GM19043 (cell line): ENCODE results near the gene ATG9A.
"Not testable (repeated sequence)": the region's sequence is repeated elsewhere in the genome, so short reads cannot be mapped to it uniquely, and the experiment has no call there.

Experiments used
- ATAC-seq: cut with Tn5 transposase; IDR thresholded peaks from one replicate; pipeline ENCODE4 v1.9.1; 2021; ENCODE audit warnings: low read depth; ENCODE audit not compliant: unreplicated experiment

Gene ATG9A

DNA sequence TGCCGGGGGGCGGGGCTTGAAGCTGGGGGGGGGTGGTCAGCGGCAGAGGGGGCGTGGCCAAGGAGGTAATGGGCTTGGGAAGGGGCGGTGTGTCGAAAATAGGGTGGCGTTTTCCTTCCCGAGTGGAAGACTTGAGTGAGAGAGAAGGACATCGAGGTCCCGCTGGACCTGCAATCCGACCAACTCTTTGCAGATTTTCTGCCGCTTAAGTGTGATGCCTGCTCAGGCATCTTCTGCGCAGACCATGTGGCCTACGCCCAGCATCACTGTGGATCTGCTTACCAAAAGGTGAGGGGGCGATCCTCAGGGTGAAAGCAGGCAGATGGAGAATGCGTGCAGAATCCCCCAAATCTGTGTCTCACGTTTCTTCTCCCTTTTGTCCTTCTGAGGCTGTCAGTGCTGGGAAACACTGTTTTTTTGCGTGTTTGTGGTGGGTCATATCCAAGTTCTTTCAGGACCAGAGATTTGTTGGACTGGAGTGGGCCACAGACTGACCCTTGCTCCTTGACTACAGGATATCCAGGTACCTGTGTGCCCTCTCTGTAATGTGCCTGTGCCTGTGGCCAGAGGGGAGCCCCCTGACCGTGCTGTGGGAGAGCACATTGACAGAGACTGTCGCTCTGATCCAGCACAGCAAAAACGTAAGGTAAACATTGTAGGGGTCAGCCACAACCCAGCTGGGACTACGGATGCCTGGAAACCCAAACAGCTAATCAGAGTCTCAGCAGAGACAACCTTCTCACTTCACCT is 22.1 kb downstream of the ATG9A start:
- ATAC-seq = no peak

DNA sequence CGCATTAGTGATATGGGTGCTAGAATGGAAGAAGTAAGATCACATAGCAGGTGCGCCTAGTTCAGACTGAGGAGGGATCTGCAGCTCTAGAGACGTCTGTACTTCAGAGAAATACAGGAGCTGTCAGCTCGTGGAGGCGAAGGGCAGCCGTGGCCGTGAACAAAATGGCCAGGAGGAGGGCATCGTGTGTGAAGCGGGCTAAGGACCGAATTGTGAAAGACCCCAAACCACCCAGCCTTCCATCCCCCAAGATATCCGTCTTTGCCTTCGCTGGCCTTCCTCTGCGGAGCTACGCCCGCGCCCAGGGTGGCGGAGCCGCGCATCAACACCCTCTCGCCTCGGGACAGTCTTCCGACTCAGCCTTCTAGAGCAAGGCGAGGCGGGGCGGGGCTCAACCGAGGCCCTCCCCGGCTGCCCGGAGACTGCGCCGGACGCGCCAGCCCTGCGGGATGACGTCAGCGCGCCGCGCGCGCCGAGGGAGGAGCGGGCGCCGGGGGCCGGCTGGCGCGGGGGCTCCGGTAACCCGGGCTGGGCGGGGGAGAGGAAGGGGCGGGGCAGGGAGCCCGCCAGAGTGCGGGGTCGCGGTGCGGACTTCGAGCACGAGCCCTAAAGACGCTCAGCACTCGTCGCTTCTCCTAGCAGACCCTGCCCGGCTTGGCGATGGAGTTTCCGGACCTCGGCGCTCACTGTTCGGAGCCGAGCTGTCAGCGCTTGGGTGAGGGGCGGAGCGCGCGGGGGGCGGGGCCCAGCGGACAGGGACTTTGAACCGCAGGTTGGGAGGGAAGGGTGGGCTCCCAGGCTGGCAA is 22.9 kb downstream of the ATG9A start, which contains the start of gene ZFAND2B:
ZFAND2B (plus strand) TSS at position 455 of the 806 bp plus-strand sequence; CDS start at position 661, 206 bp downstream.
- peak; percentile 97 for ATAC-seq

DNA sequence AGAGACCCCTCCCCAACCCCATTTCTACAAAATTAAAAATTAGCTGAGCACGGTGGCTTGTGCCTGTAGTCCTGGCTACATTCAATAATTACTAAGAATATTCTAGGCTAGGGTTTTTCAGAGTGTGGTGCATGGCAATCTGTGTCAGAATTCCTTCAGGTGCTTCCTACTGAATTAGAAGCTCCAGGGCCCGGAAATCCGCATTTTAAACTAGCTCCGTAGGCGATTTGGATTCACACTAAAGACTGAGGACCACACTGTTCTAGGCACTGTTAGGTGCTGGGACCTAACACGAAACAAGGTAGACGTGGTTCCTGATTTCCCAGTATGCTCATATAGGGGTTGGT is 23.5 kb downstream of the ATG9A start:
- no peak for ATAC-seq

DNA sequence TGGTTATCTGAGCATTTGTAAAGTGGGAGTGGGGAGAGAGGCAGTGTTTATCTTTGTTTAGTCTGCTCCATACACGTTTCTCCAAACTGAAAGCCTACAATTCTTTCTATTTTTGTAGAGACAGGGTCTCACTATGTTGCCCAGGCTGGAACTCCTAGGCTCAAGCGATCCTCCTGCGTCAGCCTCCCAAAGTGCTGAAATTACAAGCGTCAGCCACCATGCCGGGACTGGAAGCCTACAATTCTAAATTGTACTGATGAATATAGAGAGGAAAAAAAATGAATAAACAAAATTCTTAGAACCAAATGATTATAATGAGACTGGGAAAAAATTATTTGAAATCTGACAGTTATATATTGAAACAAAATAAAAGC is 24.3 kb downstream of the ATG9A start:
- ATAC-seq = no peak

DNA sequence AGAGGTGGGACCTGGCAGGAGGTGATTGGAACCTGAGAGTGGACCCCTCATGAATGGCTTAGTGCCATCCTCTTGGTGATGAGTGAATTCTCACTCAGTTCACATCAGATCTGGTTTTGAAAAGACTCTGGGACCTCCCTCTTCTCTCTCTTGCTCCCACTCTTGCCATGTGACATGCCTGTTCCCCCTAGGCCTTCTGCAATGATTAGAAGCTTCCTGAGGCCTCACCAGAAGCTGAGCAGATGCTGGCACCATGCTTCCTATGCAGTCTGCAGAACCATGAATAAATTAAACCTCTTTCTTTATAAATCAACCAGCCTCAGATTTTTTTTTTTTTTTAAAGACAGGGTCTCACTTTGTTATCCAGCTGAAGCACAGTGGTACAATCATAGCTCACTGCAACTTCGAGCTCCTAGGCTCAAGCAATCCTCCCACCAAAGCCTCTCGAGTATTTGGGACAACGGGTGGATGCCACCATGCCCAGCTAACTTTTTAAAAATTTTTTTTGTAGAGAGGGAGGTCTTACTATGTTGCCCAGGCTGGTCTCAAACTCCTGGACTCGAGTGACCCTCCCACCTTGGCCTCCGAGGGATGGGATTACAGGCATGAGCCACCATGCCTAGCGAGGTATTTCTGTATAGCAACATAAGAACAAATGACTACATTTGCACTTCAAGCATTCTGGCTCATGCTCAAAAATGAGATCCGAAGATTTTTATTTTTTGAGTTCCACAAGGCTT is 24.8 kb downstream of the ATG9A start:
- no peak for ATAC-seq

DNA sequence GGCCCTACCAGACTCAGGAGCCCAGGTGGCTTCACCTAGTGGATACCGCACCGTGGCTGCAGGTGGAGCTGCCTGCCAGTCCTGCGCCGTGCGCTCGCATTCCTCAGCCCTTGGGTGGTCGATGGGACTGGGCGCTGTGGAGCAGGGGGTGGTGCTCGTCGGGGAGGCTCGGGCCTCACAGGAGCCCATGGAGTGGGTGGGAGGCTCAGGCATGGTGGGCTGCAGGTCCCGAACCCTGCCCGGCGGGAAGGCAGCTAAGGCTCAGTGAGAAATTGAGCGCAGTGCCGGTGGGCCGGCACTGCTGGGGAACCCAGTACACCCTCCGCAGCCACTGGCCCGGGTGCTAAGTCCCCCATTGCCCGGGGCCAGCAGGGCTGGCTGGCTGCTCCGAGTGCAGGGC is 28.1 kb downstream of the ATG9A start:
- not testable (repeated sequence) for ATAC-seq

DNA sequence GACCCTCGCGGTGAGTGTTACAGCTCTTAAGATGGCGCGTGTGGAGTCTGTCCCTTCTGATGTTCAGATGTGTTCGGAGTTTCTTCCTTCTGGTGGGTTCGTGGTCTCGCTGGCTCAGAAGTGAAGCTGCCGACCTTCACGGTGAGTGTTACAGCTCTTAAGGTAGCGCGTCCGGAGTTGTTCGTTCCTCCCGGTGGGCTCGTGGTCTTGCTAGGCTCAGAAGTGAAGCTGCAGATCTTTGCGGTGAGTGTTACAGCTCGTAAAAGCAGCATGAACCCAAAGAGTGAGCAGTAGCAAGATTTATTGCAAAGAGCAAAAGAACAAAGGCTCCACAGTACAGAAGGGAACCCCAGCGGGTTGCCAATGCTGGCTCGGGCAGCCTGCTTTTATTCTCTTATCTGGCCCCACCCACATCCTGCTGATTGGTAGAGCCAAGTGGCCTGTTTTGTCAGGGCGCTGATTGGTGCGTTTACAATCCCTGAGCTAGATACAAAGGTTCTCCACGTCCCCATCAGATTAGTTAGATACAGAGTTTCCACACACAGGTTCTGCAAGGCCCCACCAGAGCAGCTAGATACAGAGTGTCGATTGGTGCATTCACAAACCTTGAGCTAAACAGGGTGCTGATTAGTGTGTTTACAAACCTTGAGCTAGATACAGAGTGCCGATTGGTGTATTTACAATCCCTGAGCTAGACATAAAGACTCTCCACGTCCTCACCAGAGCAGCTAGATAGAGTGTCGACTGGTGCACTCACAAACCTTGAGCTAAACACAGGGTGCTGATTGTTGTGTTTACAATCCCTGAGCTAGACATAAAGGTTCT is 28.7 kb downstream of the ATG9A start:
- not testable (repeated sequence) for ATAC-seq

DNA sequence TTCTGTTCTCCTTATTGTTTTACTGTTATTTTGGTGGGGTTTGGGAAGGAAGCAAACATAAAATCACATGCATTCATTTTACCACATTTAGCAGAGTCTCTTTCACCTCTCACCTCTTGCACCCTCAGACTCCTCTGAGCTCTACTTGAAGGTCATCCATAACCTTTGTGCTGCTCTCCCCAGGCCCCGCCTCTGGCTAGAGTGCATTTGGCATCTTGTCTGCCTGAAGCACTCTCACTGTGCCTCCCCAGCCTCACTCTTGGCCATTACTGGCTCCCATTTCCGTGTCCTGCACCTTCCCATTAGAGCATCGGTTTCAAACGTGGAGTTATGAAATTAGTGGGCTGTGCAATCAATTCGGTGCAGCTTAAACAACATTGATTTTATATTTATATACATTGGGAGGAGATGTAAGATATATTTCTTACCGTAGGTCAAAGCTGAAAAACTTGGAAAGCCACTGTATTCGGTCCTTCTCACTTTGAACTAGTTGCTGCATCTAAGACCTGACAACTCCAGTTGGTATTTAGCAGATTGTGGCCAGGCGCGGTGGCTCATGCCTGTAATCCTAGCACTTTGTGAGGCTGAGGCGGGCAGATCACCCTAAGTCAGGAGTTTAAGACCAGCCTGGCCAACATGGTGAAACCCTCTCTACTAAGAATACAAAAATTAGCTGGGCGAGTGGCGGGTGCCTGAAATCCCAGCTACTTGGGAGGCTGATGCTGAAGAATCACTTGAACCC is 29.8 kb downstream of the ATG9A start:
- no peak for ATAC-seq

DNA sequence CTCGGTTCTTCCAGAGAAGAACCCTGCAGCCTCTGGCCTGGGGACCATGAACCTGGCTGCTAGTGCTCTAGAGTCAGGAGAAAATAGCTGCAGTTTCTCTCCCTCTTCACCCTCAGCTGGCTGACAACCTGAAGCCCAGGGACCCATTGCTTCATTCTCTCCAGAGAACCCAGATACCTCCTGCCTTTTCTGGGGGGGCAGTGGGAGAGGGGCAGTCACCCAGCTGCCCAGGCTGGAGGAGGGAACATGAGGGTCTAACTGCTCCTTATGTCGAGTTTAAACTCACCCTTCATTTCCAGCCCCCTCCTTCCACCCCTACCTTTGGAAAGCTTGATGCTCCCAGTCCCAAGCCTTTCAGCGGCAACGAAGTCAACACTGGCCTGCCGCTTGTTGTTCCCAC is 30.5 kb downstream of the ATG9A start:
- ATAC-seq = no peak

DNA sequence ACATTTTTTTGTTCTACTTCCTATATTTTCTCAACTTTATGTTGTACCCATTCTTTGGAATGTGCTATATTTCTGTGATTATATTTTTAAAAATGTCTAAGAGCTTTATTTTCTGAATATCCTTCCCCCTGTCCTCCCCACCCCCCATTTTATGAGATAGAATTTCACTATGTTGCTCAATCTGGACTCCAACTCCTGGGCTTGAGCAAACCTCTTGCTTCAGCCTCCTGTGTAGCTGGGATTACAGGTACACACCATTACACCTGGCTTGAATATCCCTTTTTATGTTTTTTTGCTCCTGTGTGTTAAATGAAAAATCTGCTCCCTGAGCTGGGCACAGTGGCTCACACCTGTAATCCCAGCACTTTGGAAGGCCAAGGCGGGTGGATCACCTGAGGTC is 32.0 kb downstream of the ATG9A start:
- ATAC-seq = no peak

DNA sequence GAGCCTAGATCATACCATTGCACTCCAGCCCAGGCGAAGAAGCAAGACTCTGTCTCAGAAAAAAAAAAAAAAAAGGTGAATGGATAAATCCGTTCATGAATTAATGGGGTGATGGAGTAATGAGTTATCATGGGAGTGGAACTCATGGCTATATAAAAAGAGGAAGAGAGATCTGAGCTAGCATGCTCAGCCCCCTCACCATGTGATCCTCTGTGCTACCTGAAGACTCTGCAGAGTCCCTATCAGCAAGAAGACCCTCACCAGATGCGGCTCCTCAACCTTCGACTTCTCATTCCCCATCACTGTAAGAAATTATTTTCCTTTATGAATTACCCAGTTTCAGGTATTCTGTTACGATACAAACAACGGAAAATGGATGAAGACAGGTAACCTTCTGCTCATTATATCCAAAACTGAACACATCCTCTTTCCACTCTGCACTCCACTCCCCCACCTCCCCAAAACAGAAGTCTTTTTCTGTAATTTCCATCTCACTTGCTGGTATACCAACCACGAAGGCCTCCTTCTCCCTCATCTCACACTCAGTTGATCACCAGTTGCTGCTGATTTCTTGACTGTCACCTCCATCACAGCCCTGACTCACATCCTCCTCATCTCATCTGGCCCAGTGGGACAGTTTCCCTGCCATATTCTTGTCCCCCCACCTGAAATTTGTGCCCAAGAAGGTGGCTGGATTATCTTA is 42.5 kb downstream of the ATG9A start:
- ATAC-seq = no peak

DNA sequence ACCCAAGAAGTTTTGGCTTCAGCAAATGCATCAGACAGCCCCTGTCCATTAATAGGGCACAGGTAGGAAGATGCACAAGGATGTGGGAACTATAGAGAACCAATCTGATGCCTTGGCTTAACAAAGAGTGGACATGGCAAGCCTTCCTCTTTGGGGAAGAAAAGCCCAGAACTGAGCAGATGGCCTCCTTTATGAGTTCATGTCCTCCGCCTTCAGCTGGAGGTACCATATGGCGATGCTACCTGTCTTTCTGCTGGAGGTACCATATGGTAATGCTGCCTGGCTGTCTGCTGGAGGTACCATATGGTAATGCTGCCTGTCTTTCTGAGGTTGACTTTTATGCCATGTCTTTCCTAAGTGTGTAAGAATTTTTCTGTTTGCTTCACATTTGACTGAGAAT is 45.3 kb downstream of the ATG9A start:
- no peak for ATAC-seq

DNA sequence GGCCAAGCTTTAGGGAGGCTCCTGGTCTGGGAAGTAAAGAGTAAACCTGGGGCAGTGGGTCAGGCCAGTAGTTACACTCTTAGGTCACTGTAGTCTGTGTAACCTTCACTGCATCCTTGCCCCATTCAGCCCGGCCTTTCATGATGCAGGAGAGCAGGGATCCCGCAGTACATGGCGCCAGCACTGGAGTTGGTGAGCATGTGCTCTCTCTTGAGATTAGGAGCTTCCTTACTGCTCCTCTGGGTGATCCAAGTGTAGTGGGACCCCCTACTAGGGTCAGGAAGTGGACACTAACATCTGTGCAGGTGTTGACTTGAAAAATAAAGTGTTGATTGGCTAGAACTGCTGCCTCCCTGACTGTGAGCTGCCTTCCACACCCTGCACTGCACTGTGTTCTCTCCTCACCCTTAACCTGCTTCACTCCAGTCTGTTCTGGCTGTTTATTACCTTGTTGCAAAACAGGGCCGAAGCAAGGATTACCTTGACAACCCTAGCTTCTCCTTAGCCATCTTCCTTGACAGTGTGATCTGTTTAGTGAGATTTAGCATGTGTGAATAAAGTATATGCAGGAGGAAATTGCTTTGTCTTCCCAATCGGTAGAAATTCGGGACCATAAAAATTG is 46.2 kb downstream of the ATG9A start:
- no peak for ATAC-seq

DNA sequence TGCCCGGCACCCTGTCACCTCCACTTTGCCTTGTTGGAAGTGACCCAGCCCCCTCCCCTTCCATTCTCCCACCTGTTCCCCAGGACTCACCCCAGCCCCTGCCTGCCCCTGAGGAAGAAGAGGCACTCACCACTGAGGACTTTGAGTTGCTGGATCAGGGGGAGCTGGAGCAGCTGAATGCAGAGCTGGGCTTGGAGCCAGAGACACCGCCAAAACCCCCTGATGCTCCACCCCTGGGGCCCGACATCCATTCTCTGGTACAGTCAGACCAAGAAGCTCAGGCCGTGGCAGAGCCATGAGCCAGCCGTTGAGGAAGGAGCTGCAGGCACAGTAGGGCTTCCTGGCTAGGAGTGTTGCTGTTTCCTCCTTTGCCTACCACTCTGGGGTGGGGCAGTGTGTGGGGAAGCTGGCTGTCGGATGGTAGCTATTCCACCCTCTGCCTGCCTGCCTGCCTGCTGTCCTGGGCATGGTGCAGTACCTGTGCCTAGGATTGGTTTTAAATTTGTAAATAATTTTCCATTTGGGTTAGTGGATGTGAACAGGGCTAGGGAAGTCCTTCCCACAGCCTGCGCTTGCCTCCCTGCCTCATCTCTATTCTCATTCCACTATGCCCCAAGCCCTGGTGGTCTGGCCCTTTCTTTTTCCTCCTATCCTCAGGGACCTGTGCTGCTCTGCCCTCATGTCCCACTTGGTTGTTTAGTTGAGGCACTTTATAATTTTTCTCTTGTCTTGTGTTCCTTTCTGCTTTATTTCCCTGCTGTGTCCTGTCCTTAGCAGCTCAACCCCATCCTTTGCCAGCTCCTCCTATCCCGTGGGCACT is 46.9 kb downstream of the ATG9A start:
- ATAC-seq = no peak

DNA sequence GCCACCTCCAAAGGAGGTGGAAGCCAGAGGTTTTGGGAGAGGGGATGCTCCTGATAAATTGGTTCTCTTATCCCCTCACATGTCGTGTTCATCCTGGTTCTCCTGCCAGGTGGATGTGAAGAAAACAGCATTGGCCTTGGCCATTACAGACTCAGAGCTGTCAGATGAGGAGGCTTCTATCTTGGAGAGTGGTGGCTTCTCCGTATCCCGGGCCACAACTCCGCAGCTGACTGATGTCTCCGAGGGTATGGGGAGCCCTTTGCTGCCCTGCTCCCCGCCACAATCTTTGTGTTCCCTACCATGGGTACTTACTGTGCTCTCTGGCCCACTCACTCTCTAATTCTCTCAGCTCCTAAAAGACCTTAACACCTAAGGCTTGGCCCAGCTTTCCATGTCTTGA is 47.9 kb downstream of the ATG9A start:
- no peak for ATAC-seq

DNA sequence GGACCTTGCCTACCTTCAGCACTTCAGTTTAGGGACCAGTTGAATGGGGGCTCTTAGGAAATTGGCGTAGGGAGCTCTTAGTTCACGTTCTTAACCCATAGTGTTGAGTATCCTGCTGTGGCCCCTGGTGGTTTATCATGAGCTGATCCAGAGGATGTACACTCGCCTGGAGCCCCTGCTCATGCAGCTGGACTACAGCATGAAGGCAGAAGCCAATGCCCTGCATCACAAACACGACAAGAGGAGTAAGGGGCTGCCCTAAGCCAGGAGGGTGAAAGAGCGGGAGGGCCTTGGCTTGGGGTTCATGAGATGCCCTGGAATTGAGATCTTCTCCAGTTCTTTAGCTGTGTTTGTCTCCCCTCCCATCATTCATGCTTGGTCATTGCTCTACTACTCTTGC is 48.5 kb downstream of the ATG9A start:
- ATAC-seq = no peak

DNA sequence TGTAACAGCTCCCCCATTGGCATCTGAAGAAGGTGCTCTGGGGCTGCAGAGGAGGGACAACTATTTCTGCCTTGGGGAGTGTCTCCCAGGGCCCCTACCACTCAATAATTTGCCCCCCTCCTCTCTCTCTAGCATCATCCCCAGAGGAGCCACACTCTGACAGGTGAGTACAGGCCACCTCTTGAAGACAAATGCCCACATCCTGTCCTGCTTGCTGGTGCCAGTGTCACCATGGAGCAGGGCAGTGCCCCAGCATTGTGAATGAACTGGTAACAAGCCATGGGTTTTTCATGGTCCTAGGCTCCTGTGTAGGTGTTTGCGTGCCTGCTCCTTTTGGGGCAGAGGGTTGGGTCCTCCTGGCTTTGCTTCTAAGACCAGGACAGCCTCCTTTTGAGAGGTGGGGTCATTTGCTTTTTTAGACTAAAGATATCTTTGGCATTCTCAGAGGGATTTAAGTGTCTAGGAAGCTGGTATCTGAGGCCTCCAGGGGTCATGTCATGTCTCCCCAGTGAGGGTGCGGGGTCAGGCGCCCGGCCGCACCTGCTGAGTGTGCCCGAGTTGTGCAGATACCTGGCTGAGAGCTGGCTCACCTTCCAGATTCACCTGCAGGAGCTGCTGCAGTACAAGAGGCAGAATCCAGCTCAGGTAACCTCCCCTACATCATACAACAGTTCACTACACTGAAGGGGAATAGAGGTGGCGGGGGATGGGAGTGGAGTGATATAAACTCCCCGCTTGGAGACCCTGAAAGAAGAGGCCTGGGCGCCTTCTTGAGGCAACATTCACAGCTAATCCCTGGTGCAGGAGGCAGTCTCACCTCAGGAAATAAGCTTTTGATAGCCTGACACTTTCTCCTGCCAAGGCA is 49.6 kb downstream of the ATG9A start:
- no peak for ATAC-seq
